ENCODE data around the gene MLC1.

The MLC1 gene

GRCh38 chr22:50131894-50132293, 46.7 kb upstream of the MLC1 start:
- no peak for TF ChIP-seq TOX (CRISPR knock-in tag; IDR thresholded peaks at IDR 0.05; ENCODE audit: borderline replicate concordance)
- no peak for TF ChIP-seq CSDC2 (CRISPR knock-in tag; IDR thresholded peaks at IDR 0.05)
- TF ChIP-seq ZNF70 (CRISPR knock-in tag; IDR thresholded peaks at IDR 0.05) = no peak
- TF ChIP-seq TCF4 (CRISPR knock-in tag; IDR thresholded peaks at IDR 0.05; ENCODE audit: borderline replicate concordance) = no peak
- TF ChIP-seq ZNF8 (CRISPR knock-in tag; IDR thresholded peaks at IDR 0.05) = no peak
- ATAC-seq = no peak

- no peak for ATAC-seq
- no peak for TF ChIP-seq TSHZ2 (CRISPR knock-in tag; IDR thresholded peaks at IDR 0.05)
- no peak for TF ChIP-seq ZFP30 (CRISPR knock-in tag; IDR thresholded peaks at IDR 0.05)
- TF ChIP-seq ISL1 (CRISPR knock-in tag; IDR thresholded peaks at IDR 0.05) = no peak
- TF ChIP-seq ESRRG (CRISPR knock-in tag; IDR thresholded peaks at IDR 0.05) = no peak
- TF ChIP-seq ZNF565 (CRISPR knock-in tag; conservative IDR thresholded peaks at IDR 0.05; ENCODE audit: low read depth) = no peak
- TF ChIP-seq BACH2 (CRISPR knock-in tag; IDR thresholded peaks at IDR 0.05; ENCODE audit: borderline replicate concordance) = no peak
- TF ChIP-seq TCF4 (CRISPR knock-in tag; IDR thresholded peaks at IDR 0.05; ENCODE audit: borderline replicate concordance) = no peak
- TF ChIP-seq ZNF70 (CRISPR knock-in tag; IDR thresholded peaks at IDR 0.05) = no peak
Observed at GRCh38 chr22:50129121-50129736, 44.0 kb upstream of the MLC1 start.

- no peak for ATAC-seq
- TF ChIP-seq ZNF8 (CRISPR knock-in tag; IDR thresholded peaks at IDR 0.05) (no peak), TOX (CRISPR knock-in tag; IDR thresholded peaks at IDR 0.05; ENCODE audit: borderline replicate concordance) (no peak), ZFP30 (CRISPR knock-in tag; IDR thresholded peaks at IDR 0.05) (no peak), TSHZ2 (CRISPR knock-in tag; IDR thresholded peaks at IDR 0.05) (no peak), RARB (CRISPR knock-in tag; IDR thresholded peaks at IDR 0.05) (no peak), ZFP3 (CRISPR knock-in tag; IDR thresholded peaks at IDR 0.05) (no peak), PATZ1 (CRISPR knock-in tag; IDR thresholded peaks at IDR 0.05; ENCODE audit: borderline replicate concordance) (no peak), ZC3H10 (CRISPR knock-in tag; IDR thresholded peaks at IDR 0.05) (no peak)
Observed at GRCh38 chr22:50125029-50125428, 39.8 kb upstream of the MLC1 start.

GRCh38 chr22:50123119-50123518, 37.9 kb upstream of the MLC1 start:
- no peak for ATAC-seq
- TF ChIP-seq ZFP3 (CRISPR knock-in tag; IDR thresholded peaks at IDR 0.05) (no peak), CSRNP3 (CRISPR knock-in tag; IDR thresholded peaks at IDR 0.05) (no peak), ARNTL (CRISPR knock-in tag; IDR thresholded peaks at IDR 0.05; ENCODE audit: borderline replicate concordance, low read depth) (no peak), PATZ1 (CRISPR knock-in tag; IDR thresholded peaks at IDR 0.05; ENCODE audit: borderline replicate concordance) (no peak), ESRRG (CRISPR knock-in tag; IDR thresholded peaks at IDR 0.05) (no peak), CREB5 (CRISPR knock-in tag; IDR thresholded peaks at IDR 0.05; ENCODE audit: low read depth) (no peak), PPARA (CRISPR knock-in tag; IDR thresholded peaks at IDR 0.05; ENCODE audit: borderline replicate concordance) (no peak), ZNF565 (CRISPR knock-in tag; conservative IDR thresholded peaks at IDR 0.05; ENCODE audit: low read depth) (no peak), CSDC2 (CRISPR knock-in tag; IDR thresholded peaks at IDR 0.05) (no peak), SNAI2 (CRISPR knock-in tag; IDR thresholded peaks at IDR 0.05) (no peak), ZC3H10 (CRISPR knock-in tag; IDR thresholded peaks at IDR 0.05) (no peak), ZNF8 (CRISPR knock-in tag; IDR thresholded peaks at IDR 0.05) (no peak), RARB (CRISPR knock-in tag; IDR thresholded peaks at IDR 0.05) (no peak)

All from SK-N-SH treated with all-trans-retinoic acid at 6 μM for 48 hours (cell line).